Right lobe of liver (tissue), 6 donors: ENCODE data around the gene CYGB. TPM values are rescaled to one million over a fixed set of nuclear protein-coding genes. Genes with fewer than 3 reads are reported as not detected.
"Not testable (repeated sequence)": the region's sequence is repeated elsewhere in the genome, so short reads cannot be mapped to it uniquely, and the experiment has no call there.

Source experiments
- ATAC-seq, 4 donors: fragments of 200-7000 bp; cut with Tn5 transposase; one replicate each; pipeline ENCODE4 v1.9.1; 2020; ENCODE audit warnings: mild to moderate bottlenecking in 4 of 4, moderate library complexity in 4 of 4
- DNase-seq, 3 donors: peaks; one replicate each; pipeline ENCODE4 v3.0.0-alpha.2; 2020
- H3K27ac ChIP-seq, 3 donors: fragments of 200-600 bp; one replicate each; pipeline ENCODE4 v1.8.0; 2022
- H3K27me3 ChIP-seq, 2 donors: fragments of 200-600 bp; one replicate each; pipeline ENCODE4 v1.8.0; 2022
- H3K36me3 ChIP-seq, 4 donors: fragments of 200-600 bp; sonication (generic) in 1 of 4; one replicate each; pipeline versions ENCODE4 v1.5.1 to v1.8.0; 2017 to 2022; ENCODE audit warnings: control low read depth in 1 of 4
- H3K4me1 ChIP-seq, 4 donors: fragments of 200-600 bp; sonication (generic) in 1 of 4; one replicate each; pipeline versions ENCODE4 v1.5.1 to v1.8.0; 2017 to 2022; ENCODE audit warnings: control low read depth in 1 of 4
- H3K4me3 ChIP-seq, 3 donors: fragments of 200-600 bp; one replicate each; pipeline ENCODE4 v1.8.0; 2022
- H3K9me3 ChIP-seq, 4 donors: fragments of 200-600 bp; sonication (generic) in 1 of 4; one replicate each; pipeline versions ENCODE4 v1.5.1 to v1.8.0; 2017 to 2022; ENCODE audit warnings: control low read depth in 1 of 4
- POLR2A ChIP-seq: fragments of 450-650 bp; IDR thresholded peaks from one replicate; pipeline ENCODE4 v1.6.1; 2017; ENCODE audit warnings: antibody characterized with exemption, mild to moderate bottlenecking
- WGBS: methylation state at CpG from one replicate; pipeline ENCODE4 v1.1.6; 2018; ENCODE audit warnings: low coverage, low lambda C conversion rate; ENCODE audit not compliant: insufficient coverage; ENCODE audit errors: missing lambda C conversion rate; 5-methylcytosine and 5-hydroxymethylcytosine counted together
- intact Hi-C, 2 donors: fragments of 100-400 bp; cut with DNase I; formaldehyde crosslinking; loops; one replicate each; pipeline versions ENCODE4 v1.11.2 to v1.14.1; 2022
- total RNA-seq, 6 experiments: library from RNA; depleted of rRNA in 2 of 6; stranded (reverse); fragments of >200 nt in 2 of 6; fragmentation: NEBNext Ultra II Directional in 3 of 6; extraction: Animal tissue kit (Norgen Biotek cat#: 25700) in 3 of 6; gene quantifications; one replicate each; pipeline versions ENCODE4 v1.1.0 to v1.2.4, GENCODE V29; 2016 to 2023
- TF ChIP-seq, protein P1 (sequence below), 4 donors: fragments of 200-600 bp in 3 of 4; fragments of 450-650 bp in 1 of 4; IDR thresholded peaks; one replicate each; pipeline versions ENCODE4 v1.5.1 to v1.8.0; 2016 to 2022; ENCODE audit warnings: antibody characterized with exemption in 4 of 4, mild to moderate bottlenecking in 2 of 4
- donor health status: DM: no; HTN: yes; CAD: no.
- donor health status: DM: no; HTN: no; CAD: no.
- donor health status: DM: no; HTN: no; CAD: no.
- donor health status: DM: no; HTN: yes; CAD: no.
- donor health status: DM: no; HTN: yes; CAD: no.

The CYGB gene
- total RNA-seq, 6 experiments from 2014 or later, result 1.8 to 4.1 (median 3.1) TPM

DNA sequence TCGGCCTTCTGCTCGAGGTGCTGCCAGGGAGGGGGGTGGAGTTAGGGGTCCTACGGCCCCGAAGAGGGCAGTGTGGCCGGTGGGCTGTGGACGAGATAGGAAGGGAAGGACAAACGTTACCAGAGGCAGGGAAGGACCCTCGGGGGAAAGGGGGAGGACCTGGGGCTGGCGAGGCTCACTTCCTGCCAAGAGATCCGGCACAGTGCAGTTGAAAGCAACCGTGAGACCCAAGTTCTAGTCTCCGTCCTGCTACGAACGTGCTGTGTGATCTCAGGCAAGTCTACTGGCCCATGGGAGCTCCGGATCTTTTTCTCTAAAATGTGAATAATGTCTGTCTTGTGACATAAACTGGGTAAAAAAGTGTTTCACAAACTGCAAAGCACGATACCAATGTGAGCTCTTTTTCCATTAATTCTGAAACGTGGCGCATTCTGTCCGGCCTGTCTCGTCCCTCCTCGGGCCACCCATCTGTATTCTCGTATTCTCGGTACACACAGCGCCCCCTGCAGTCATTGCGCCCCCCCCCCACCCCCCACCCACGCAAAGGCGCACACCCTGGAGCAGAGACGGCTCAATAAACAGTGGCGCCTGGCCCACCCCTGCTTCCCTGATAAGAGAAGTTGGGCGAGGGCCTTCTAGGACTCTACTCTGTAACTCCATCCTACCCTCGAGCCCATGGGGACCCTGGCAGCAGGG, 8.8 kb downstream of the CYGB start:
- no peak for ATAC-seq
- intact Hi-C loops, result loop anchor here in 1 of 2 donors (10.0 kb wide), 1 partner anchor 46 kb away; no protein-coding TSS in a partner anchor

DNA sequence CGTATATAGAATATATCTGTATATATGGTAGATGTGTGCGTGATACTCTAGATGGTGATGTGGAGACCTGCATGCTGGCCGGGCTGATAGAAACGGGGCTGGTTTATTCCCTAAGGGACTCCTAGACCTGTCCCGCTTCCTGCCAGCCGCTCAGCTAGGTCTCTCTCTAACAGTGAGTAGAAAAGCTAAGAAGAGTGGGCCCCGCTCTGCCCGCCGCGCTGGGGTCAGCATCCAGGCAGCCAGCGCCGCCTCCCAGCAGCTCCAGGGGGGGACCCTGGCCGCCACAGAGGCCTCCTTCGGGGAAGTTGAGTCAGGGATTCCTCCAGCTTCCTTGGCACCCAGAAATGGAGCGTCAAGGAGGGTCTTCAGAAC, 9.4 kb downstream of the CYGB start:
- H3K27ac ChIP-seq, result peak overlapping the region; percentile 29 to 76 (median 36)
- H3K36me3 ChIP-seq, result no peaks in the 10 kb centered on the region
- intact Hi-C loops, result loop anchor here in 1 of 2 donors (10.0 kb wide), 1 partner anchor 47 kb away; no protein-coding TSS in a partner anchor
- no peak for ATAC-seq
- DNase-seq, result no peak
- H3K4me3 ChIP-seq, result no peak overlapping the region
- TF ChIP-seq POLR2A, result no peak
- TF ChIP-seq, protein P1, sequence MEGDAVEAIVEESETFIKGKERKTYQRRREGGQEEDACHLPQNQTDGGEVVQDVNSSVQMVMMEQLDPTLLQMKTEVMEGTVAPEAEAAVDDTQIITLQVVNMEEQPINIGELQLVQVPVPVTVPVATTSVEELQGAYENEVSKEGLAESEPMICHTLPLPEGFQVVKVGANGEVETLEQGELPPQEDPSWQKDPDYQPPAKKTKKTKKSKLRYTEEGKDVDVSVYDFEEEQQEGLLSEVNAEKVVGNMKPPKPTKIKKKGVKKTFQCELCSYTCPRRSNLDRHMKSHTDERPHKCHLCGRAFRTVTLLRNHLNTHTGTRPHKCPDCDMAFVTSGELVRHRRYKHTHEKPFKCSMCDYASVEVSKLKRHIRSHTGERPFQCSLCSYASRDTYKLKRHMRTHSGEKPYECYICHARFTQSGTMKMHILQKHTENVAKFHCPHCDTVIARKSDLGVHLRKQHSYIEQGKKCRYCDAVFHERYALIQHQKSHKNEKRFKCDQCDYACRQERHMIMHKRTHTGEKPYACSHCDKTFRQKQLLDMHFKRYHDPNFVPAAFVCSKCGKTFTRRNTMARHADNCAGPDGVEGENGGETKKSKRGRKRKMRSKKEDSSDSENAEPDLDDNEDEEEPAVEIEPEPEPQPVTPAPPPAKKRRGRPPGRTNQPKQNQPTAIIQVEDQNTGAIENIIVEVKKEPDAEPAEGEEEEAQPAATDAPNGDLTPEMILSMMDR (IDR thresholded peaks at IDR 0.05), result no peak
- peaks cover 0 to 30% (median 6%) of the 10 kb centered on the region in 4 donors for H3K4me1 ChIP-seq
- H3K27me3 ChIP-seq, result no peaks in the 10 kb centered on the region
- WGBS, result 60% methylated on average over 6 of the region's 15 CpGs
- no peaks in the 10 kb centered on the region for H3K9me3 ChIP-seq

More for the DNA sequence above, 8.8 kb downstream of the CYGB start:
- whole genome bisulfite sequencing, result 63% methylated on average over 18 of the region's 31 CpGs
- no peak for DNase-seq
- H3K9me3 ChIP-seq, result no peaks in the 10 kb centered on the region
- TF ChIP-seq, protein P1 (IDR thresholded peaks at IDR 0.05), result no peak
- no peak for TF ChIP-seq POLR2A
- H3K27me3 ChIP-seq, result no peaks in the 10 kb centered on the region
- no peak overlapping the region for H3K4me3 ChIP-seq
- H3K36me3 ChIP-seq, result no peaks in the 10 kb centered on the region
- H3K4me1 ChIP-seq, result peaks cover 0 to 27% (median 5%) of the 10 kb centered on the region in 4 donors
- H3K27ac ChIP-seq, result peak overlapping the region; percentile 50 to 76 (median 56)

DNA sequence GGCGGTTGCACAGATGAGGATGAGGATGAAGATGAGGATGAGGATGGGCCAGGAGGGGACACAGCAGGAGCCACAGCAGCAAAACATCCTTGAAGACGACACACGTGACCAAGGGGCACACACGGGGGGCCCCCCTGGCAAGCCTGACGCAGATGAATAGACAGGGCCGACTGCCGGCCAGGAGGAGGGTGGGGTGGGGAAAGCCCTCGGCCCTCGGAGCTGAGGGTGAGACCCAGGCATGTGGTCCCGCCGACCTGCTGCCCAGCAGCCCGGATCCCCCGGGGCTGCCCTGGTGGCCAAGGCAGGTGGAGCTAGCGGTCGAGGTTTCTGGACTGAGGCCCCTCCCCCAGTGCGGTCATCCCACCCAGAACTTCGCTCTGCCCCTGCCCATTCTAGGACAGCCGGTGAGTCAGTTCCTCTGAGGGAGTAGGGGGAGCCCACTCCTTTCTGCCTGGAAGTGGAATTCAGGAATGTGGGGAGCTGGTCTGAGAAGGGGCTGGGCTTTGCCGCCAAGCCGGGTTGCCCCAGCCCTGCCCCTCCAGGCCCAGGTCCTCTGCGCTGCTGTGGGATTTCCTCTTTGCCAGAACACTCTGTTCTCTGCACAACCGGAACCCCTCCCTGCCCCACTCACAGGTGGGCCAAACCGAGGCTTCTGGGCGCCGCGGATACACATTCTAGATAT, 9.9 kb downstream of the CYGB start:
- Histone ChIP-seq H3K27me3 (no peaks in the 10 kb centered on the region), H3K4me1 (peaks cover 0 to 34% (median 8%) of the 10 kb centered on the region in 4 donors), H3K36me3 (no peaks in the 10 kb centered on the region), H3K27ac (no peak overlapping the region), H3K4me3 (no peak overlapping the region), H3K9me3 (no peaks in the 10 kb centered on the region)
- WGBS, result 38% methylated on average over 8 of the region's 26 CpGs
- no peak for TF ChIP-seq POLR2A
- TF ChIP-seq, protein P1 (IDR thresholded peaks at IDR 0.05), result no peak
- ATAC-seq (peak in 2 of 4 donors; percentile 6 to 32), DNase-seq (no peak)
- intact Hi-C loops, result loop anchor here in 1 of 2 donors (10.0 kb wide), 1 partner anchor 47 kb away; no protein-coding TSS in a partner anchor

DNA sequence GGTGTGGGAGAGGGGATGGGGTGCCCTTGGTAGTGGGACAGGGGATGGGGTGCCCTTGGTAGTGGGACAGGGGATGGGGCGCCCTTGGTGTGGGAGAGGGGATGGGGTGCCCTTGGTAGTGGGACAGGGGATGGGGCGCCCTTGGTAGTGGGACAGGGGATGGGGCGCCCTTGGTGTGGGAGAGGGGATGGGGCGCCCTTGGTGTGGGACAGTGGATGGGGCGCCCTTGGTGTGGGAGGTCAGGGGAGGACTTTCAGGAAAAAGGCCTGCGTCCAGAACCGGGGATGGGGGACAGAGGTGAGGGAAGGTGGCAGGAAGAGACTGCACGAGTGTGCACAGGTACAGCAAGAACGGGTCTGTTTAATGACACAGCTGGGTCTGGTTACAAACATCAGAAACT, 10.5 kb downstream of the CYGB start:
- peaks cover 0 to 34% (median 11%) of the 10 kb centered on the region in 4 donors for H3K4me1 ChIP-seq
- H3K4me3 ChIP-seq, ATAC-seq, DNase-seq, H3K36me3 ChIP-seq, H3K27ac ChIP-seq, H3K27me3 ChIP-seq, H3K9me3 ChIP-seq: not testable (repeated sequence)
- intact Hi-C loops, result loop anchor here in 1 of 2 donors (10.0 kb wide), 1 partner anchor 48 kb away; no protein-coding TSS in a partner anchor
- WGBS, result 72% methylated on average over 8 of the region's 9 CpGs

DNA sequence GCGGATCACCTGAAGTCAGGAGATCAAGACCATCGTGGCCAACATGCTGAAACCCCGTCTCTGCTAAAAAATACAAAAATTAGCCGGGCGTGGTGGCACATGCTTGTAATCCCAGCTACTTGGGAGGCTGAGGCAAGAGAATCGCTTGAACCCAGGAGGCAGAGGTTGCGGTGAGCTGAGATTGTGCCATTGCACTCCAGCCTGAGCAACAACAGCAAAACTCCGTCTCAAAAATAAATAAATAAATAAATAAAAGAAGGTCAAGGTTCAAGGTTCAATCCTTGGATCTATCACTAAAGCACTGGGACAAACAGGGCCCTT, 12.0 kb downstream of the CYGB start:
- H3K4me3 ChIP-seq, H3K36me3 ChIP-seq, H3K27ac ChIP-seq, H3K9me3 ChIP-seq, H3K27me3 ChIP-seq, ATAC-seq, DNase-seq: not testable (repeated sequence)
- peaks cover 0 to 26% (median 12%) of the 10 kb centered on the region in 4 donors for H3K4me1 ChIP-seq
- intact Hi-C loops, result loop anchor here in 1 of 2 donors (10.0 kb wide), 1 partner anchor 49 kb away; no protein-coding TSS in a partner anchor
- WGBS, result 80% methylated on average over 7 of the region's 8 CpGs
